Heart left ventricle (tissue), 13 donors: Measurements from ENCODE around the gene SETSIP.

ENCODE experiments used
- POLR2A ChIP-seq, 2 donors: fragments of 450-650 bp; IDR thresholded peaks; one replicate each; pipeline ENCODE4 v1.6.1; 2017; ENCODE audit warnings: antibody characterized with exemption in 2 of 2, mild to moderate bottlenecking in 2 of 2, moderate library complexity in 2 of 2
- TF ChIP-seq, protein P1 (sequence below), 12 donors: fragments of 200-600 bp; sonication (generic) in 4 of 12; IDR thresholded peaks; one replicate each; pipeline versions ENCODE4 v1.5.0 to v1.8.0; 2018 to 2022; ENCODE audit warnings: antibody characterized with exemption in 12 of 12, mild to moderate bottlenecking in 5 of 12
- donor health status: ischemic (EF 13 %, LVEDD 7.1; RV severe dilation, severe dysfunction).
- donor health status: DM: no; HTN: yes; CAD: no.
- donor health status: DM: no; HTN: no; CAD: no.
- donor health status: ischemic (EF 25% LVEDD 6.9; RV normal size, moderate dysfunction).
- donor health status: ischemic (EF 25% LVEDD 5.7; RV mildly dilated, moderate dysfunction).
- donor health status: ischemic (EF 35%, LVEDD 5.7; RV mildly dilated, moderate dysfunction).
- donor health status: nonischemic (EF 11% LVEDD 7.7; RV severe dilation, severe dysfunction).
- donor health status: DM: yes; HTN: yes; CAD: no.
- donor health status: PGD.
- donor health status: ischemic (EF 29% LVEDD 5.4; RV normal size, mild dysfunction).
- donor health status: nonischemic (EF 23%, LVEDD 6.1; RV moderate dilation, normal function).

DNA sequence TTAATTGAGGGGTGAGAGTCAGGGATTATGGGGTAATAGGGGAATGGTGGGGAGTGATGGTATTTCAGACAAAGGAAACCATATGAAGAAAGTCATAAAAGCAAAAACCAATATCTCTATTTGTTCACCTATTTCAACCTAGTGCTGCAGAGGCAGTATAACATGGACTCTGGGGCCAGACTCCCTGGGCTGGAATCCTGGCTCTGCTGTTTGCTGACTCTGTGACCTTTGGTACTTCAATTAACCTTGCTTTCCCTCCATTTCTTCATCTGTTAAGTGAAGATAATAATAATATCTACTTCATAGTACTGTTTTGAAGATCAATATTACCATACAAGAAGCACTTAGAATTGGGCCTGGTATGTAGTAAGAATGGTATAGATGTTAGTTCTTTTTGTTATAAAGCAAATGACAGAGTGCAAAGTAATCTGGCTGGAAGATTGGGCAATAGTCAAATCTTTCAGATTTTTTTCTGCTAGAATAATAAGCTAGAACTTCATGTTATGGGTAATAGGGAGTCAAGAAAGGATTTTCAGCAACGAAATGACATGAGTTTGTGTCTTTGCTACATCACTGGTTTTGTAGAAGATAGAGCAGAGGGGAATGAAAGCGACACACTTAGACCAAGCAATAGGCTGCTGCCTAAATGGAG, 36.4 kb downstream of the SETSIP start:
- TF ChIP-seq, protein P1, sequence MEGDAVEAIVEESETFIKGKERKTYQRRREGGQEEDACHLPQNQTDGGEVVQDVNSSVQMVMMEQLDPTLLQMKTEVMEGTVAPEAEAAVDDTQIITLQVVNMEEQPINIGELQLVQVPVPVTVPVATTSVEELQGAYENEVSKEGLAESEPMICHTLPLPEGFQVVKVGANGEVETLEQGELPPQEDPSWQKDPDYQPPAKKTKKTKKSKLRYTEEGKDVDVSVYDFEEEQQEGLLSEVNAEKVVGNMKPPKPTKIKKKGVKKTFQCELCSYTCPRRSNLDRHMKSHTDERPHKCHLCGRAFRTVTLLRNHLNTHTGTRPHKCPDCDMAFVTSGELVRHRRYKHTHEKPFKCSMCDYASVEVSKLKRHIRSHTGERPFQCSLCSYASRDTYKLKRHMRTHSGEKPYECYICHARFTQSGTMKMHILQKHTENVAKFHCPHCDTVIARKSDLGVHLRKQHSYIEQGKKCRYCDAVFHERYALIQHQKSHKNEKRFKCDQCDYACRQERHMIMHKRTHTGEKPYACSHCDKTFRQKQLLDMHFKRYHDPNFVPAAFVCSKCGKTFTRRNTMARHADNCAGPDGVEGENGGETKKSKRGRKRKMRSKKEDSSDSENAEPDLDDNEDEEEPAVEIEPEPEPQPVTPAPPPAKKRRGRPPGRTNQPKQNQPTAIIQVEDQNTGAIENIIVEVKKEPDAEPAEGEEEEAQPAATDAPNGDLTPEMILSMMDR (IDR thresholded peaks at IDR 0.05), result no peak
- TF ChIP-seq POLR2A (IDR thresholded peaks at IDR 0.05), result no peak
